Activated CD4-positive, CD25-positive, alpha-beta regulatory T cell treated with anti-CD3 and anti-CD28 coated beads, Interleukin-2, amount 50 U/mL, for 72 hours (primary cell): ENCODE data around the gene CTNNBIP1.

ENCODE experiments used
- DNase-seq: peaks from one replicate; pipeline ENCODE4 v3.0.0; 2021

Gene CTNNBIP1

GRCh38 chr1:9903801-9904527, 6.1 kb downstream of the CTNNBIP1 start:
- no peak for DNase-seq

- no peak for DNase-seq
Observed at GRCh38 chr1:9902060-9902452, 8.0 kb downstream of the CTNNBIP1 start.

DNA sequence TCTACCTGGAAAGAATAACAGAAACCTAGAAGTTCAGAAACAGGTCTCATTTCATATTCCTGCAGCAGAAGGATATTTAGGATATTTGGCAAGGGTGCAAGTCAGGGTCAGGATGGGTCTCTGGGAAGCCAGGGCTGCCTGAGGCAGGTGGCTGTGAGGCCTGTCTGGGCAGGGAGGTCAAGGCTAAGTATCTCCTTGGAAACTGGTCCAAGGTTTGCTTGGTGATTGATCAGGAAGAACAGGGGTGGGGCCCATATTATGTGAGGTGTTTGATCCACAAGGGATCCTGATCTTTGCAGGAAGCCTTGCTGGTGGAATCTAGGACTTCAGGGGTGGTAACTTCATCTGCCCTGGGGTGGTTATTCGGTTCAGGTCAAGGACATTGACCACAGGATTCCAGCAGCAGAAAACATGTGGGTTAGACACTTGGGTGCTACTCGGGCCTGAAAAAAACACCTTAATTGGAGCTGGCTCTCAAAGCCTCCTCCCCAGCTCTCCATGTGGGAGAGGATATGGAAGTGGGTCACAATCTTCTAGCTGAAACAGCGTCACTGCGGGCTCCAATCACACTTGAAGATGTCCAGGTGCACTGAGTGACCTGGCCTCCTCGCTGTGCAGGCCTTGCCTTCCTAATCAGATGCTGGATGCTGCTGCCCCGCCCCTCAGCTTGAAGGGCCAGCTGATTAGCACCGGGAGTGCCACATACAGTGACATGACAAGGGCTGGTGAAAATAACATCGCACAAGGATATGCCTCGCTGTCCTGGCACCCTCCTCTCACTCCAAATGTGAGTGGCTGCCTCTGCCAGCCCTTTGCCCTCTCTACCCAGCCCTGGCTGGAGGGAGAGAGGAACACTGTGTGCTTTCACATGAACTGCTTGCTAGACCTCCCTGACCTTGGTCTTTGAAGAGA, 8.7 kb downstream of the CTNNBIP1 start:
- no peak for DNase-seq

DNA sequence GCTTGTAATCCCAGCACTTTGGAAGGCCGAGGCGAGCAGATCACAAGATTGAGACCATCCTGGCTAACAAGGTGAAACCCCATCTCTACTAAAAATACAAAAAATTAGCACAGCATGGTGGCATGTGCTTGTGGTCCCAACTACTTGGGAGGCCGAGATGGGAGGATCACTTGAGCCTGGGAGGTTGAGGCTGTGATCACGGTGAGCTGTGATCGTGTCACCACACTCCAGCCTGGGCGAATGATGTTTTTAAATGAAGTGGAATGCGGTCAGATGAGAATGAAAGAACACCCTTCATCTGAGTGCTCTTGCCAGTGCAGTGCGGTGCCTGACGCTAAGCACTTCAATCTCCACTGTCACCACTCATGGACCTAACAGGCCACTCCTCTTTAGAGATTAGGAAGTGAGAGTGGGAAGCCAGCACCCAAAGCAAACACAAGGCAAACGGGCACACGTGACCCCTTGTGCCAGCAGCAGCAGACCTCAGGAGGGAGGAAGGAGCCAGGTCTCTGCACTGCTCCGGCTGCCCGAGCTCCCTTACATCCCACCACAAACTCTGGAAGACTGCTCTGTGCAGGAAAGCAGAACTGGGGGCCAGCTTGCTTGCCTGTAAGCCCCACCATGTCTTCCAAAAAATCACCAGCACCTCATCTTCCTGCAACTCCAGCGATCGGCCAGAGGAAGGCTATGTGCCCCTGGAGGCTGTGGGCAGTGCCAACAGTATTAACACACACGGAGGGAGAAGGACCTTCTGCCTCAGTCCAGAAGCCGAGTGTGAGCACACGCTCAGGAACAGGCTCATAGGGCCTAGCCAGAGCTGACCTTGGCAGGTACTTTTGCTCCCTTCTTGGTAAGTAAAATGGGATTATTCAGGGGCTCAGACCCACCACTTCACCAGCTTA, 9.7 kb downstream of the CTNNBIP1 start:
- no peak for DNase-seq

GRCh38 chr1:9894115-9894514, 16.0 kb downstream of the CTNNBIP1 start:
- no peak for DNase-seq

DNA sequence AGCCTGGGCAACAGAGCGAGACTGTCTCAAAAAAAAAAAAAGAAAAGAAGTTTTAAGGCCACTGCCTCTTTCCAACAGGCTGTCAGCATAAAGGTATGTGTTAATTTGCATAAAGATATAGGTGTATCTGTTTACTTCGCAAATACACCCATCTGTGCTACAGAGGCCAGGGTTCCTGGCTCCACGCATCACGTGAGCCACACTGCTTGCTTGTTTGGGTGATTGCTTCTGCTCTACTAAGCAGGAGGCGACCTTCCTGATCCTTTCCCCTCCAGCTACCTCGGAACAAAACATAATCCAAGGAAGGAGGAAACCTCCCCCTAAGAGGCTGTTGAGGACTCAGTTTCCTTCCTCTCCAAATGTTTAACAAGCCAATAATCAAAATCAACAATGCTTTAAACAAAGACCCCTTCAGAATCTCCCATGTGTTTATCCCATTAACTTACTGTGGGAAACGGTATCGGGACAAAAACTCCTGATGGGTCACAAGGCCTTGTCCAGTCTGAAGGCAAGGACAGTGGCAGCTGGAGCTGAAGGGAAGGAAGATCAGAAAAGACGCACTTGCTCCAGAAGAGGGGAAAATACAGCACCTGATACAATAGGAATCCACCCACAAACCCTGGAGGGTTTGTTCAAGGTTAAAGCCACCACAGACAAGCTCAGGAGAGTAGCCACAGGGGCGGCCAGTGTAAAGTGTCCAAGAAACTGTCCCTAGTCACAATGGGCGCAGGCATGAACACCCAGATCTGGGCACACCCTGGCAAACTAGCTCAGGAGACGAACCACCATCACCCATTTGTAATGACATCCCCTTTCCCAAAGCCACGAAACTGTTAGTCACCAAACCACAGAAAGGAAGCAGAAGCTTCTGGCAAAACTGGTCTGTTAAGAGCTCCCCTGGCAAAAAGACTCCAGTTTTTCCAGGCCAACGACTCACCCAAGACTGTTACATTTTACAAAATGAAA, 17.2 kb downstream of the CTNNBIP1 start:
- no peak for DNase-seq

DNA sequence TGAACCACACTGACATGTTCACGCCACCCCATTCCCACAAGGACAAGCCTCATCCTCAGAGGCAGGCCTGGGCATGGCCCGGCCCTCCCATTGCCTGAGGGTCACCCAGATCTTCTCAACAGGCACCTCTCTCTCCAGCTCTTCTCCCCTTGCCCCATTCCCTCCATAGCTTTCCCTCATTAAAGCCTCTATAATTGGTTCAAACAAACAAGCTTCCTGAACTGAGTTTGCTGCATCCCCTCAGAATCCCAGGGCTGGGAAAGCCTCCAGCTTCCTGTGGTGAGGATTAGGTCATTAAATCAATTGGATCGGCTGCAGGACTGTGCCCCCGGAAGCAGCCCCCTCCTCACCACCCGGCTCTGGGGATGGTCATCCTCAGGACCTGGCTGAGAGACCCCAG, 18.9 kb downstream of the CTNNBIP1 start:
- DNase-seq = no peak

GRCh38 chr1:9890224-9890731, 19.8 kb downstream of the CTNNBIP1 start:
- DNase-seq = no peak

GRCh38 chr1:9889411-9889810, 20.7 kb downstream of the CTNNBIP1 start:
- DNase-seq = no peak

GRCh38 chr1:9888886-9889285, 21.2 kb downstream of the CTNNBIP1 start:
- DNase-seq = no peak

DNA sequence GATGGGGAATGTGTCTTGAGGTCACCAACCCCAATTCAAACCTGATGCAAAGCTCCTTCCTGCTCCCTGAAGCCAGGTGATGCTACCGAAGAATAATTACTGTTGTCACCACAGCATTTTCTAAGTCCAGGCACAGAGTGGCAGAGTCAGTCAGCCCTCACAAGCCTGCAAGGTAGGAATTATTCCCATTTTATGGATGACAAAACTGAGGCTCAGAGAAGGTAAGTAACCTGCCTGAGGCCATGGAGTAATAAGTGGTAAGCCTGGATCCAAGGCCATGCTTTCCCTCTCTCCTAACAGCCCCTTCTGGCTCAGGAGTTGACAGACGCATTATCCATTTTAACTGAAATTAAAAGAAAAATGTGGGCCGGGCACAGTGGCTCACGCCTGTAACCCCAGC, 23.0 kb downstream of the CTNNBIP1 start:
- no peak for DNase-seq

GRCh38 chr1:9886092-9886742, 23.9 kb downstream of the CTNNBIP1 start:
- no peak for DNase-seq

DNA sequence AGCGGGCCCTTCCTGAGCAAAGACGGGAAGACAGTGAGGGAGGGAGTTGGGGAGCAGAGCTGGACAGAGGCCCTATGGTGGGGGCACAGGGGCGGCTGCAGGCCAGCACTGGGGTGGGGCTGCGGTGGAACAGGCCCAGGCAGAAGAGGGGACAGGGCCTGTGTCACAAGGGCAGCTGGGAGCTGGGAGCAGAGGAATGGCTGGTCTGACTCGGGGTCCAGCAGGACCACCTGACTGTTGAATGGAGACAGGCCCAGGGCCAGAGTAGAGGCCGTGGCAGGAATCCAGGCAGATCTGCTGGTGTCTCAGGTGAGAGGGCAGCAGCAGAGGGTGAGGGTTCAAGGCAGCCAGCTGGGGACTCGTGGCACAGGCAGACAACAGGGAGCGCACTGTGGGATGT, 25.3 kb downstream of the CTNNBIP1 start:
- no peak for DNase-seq

GRCh38 chr1:9883585-9884449, 26.3 kb downstream of the CTNNBIP1 start:
- DNase-seq = no peak

- DNase-seq = no peak
Observed at GRCh38 chr1:9882945-9883303, 27.1 kb downstream of the CTNNBIP1 start.

DNA sequence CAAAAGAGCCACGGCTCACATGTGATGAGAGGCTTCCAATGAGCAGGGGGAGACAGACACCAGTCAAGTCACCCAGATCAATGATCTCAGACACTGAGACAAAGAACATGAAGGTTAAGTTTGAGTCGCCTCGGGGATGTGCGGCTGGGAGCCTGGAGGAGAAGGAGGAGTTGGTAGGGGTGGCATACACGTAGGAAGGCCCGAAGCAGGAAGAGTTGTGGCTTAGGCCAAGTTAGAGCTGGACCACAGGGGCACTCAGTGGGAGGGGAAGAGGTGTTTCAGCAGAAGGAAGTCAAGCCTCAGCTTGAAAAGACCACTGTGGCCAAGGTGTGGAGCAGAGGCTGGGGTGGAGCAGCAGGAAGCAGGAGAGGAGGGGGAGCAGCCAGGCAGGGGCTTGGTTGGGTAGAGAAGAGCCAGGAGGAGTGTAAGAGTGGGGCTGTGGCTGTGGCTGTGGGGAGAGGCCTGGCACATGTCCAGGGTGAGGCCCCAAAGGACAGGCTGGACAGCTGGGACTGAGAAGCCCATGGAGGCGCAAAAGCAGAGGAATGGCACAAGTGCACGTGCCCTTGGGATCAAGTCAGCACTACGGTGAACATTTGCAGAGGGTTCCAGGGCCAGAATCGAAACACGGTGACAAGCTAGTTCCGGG, 27.6 kb downstream of the CTNNBIP1 start:
- DNase-seq = no peak

- no peak for DNase-seq
Observed at GRCh38 chr1:9881838-9882249, 28.2 kb downstream of the CTNNBIP1 start.

GRCh38 chr1:9878404-9878803, 31.7 kb downstream of the CTNNBIP1 start:
- no peak for DNase-seq

- no peak for DNase-seq
Observed at GRCh38 chr1:9877962-9878361, 32.1 kb downstream of the CTNNBIP1 start.

- DNase-seq = no peak
Observed at GRCh38 chr1:9875636-9876000, 34.5 kb downstream of the CTNNBIP1 start.
